ENCODE measurements around the gene USP12.

GRCh38 chr13:27171244-27171826 lies at the start of gene USP12:
- TF ChIP-seq, protein P1, sequence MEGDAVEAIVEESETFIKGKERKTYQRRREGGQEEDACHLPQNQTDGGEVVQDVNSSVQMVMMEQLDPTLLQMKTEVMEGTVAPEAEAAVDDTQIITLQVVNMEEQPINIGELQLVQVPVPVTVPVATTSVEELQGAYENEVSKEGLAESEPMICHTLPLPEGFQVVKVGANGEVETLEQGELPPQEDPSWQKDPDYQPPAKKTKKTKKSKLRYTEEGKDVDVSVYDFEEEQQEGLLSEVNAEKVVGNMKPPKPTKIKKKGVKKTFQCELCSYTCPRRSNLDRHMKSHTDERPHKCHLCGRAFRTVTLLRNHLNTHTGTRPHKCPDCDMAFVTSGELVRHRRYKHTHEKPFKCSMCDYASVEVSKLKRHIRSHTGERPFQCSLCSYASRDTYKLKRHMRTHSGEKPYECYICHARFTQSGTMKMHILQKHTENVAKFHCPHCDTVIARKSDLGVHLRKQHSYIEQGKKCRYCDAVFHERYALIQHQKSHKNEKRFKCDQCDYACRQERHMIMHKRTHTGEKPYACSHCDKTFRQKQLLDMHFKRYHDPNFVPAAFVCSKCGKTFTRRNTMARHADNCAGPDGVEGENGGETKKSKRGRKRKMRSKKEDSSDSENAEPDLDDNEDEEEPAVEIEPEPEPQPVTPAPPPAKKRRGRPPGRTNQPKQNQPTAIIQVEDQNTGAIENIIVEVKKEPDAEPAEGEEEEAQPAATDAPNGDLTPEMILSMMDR (IDR thresholded peaks at IDR 0.05): no peak
- TF ChIP-seq POLR2A (IDR thresholded peaks at IDR 0.05): no peak

All from prostate gland (tissue), 2 donors.